Measurements from ENCODE around the gene POLR2L. TPM values are rescaled to one million over a fixed set of nuclear protein-coding genes. Genes with fewer than 3 reads are reported as not detected.

Gene POLR2L
- 673 TPM for total RNA-seq (2021; ENCODE audit: unreplicated experiment)
- 2,061 TPM for polyA plus RNA-seq (2012; ENCODE audit: insufficient read length)
- Bru-seq, nascent RNA, result percentile 95 among the genes with signal in this experiment
- BruChase-seq, experiment 1, labeled RNA remaining after a 2-hour chase, result percentile 90 among the genes with signal in this experiment
- BruChase-seq, experiment 2, labeled RNA remaining after a 6-hour chase, result percentile 94 among the genes with signal in this experiment
- long read RNA-seq, transcript POLR2L-201 (2 exons, 892 nt), result major isoform, 599 of 652 reads
- long read RNA-seq, partial matches to known transcripts, result 0 of 652 reads
- long read RNA-seq, other reads (novel, unspliced or antisense), result 53 of 652 reads

DNA sequence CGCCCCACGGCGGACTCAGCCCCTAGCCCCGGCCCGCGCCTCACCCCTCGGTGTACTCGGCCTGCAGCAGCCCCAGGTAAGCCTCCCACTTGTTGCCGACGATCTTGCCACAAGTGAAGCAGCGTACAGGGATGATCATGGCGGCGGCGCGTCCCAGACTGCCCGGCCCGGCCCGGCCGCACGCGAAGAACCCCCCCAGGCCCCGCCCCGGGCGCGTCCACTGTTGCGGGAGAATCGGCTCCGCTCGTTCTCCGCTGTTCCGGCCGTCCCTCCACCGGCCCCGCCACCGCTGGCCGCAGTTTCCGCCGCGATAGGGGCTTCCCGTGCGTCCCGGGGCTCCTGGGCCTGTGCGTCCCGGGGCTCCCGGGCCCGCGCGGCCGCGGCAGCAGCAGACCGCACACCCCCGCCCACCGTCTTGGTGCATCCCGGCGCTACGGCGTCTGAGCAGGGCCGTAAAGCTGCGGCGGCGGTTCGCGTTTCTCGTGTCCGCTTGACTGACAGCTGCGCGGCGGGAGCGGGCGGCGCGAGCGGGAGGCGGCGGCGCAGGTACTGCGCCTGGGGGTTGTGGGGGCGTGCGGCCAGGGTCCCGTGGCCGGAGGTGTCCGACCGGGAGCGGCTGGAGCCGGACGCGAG lies at the start of gene POLR2L, which contains the start of gene TSPAN4:
POLR2L (minus strand) TSS at position 160 of the 633 bp plus-strand sequence; CDS start at position 139, 21 bp downstream.
TSPAN4 (plus strand) TSS at position 483 of the 633 bp plus-strand sequence. CDS start 7,453 bp downstream, outside the sequence.
- TF ChIP-seq POLR2AphosphoS5 (IDR thresholded peaks at IDR 0.05; ENCODE audit: low read depth, low read length) (peak; percentile 99), SIN3A (IDR thresholded peaks at IDR 0.05; ENCODE audit: borderline replicate concordance, insufficient read depth, low read depth, low read length) (peak; percentile 95), TCF7L2 (IDR thresholded peaks at IDR 0.05; ENCODE audit: low read depth, low read length) (peak; percentile 72; the same call in 1 of the 2 replicates)
- TF ChIP-seq, protein P1, sequence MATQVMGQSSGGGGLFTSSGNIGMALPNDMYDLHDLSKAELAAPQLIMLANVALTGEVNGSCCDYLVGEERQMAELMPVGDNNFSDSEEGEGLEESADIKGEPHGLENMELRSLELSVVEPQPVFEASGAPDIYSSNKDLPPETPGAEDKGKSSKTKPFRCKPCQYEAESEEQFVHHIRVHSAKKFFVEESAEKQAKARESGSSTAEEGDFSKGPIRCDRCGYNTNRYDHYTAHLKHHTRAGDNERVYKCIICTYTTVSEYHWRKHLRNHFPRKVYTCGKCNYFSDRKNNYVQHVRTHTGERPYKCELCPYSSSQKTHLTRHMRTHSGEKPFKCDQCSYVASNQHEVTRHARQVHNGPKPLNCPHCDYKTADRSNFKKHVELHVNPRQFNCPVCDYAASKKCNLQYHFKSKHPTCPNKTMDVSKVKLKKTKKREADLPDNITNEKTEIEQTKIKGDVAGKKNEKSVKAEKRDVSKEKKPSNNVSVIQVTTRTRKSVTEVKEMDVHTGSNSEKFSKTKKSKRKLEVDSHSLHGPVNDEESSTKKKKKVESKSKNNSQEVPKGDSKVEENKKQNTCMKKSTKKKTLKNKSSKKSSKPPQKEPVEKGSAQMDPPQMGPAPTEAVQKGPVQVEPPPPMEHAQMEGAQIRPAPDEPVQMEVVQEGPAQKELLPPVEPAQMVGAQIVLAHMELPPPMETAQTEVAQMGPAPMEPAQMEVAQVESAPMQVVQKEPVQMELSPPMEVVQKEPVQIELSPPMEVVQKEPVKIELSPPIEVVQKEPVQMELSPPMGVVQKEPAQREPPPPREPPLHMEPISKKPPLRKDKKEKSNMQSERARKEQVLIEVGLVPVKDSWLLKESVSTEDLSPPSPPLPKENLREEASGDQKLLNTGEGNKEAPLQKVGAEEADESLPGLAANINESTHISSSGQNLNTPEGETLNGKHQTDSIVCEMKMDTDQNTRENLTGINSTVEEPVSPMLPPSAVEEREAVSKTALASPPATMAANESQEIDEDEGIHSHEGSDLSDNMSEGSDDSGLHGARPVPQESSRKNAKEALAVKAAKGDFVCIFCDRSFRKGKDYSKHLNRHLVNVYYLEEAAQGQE (IDR thresholded peaks at IDR 0.05; ENCODE audit: insufficient read depth in 1 of 2, low read depth in 2 of 2, low read length in 1 of 2), result no peak
- TF ChIP-seq, protein P2, sequence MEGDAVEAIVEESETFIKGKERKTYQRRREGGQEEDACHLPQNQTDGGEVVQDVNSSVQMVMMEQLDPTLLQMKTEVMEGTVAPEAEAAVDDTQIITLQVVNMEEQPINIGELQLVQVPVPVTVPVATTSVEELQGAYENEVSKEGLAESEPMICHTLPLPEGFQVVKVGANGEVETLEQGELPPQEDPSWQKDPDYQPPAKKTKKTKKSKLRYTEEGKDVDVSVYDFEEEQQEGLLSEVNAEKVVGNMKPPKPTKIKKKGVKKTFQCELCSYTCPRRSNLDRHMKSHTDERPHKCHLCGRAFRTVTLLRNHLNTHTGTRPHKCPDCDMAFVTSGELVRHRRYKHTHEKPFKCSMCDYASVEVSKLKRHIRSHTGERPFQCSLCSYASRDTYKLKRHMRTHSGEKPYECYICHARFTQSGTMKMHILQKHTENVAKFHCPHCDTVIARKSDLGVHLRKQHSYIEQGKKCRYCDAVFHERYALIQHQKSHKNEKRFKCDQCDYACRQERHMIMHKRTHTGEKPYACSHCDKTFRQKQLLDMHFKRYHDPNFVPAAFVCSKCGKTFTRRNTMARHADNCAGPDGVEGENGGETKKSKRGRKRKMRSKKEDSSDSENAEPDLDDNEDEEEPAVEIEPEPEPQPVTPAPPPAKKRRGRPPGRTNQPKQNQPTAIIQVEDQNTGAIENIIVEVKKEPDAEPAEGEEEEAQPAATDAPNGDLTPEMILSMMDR (IDR thresholded peaks at IDR 0.05), result no peak
- POLR2A ChIA-PET, result interaction anchor here (0.7 kb wide), 1 partner anchor 208 kb away, joined by 3 read pairs; no protein-coding TSS in a partner anchor
- intact Hi-C loops (cut with micrococcal nuclease; ENCODE audit: unreplicated experiment), result no loop called here
- ATAC-seq (peak; percentile 16), DNase-seq (ENCODE audit: low read depth, low spot score) (no peak)
- Histone ChIP-seq H3K27me3 (ENCODE audit: control insufficient read depth, insufficient read depth, low read length) (no peaks in the 10 kb centered on the region), H3K9me3 (ENCODE audit: control insufficient read depth, insufficient read depth, low read depth, low read length) (no peaks in the 10 kb centered on the region), H3K4me1 (ENCODE audit: control insufficient read depth, insufficient read depth, low read length) (peaks cover 71% of the 10 kb centered on the region), H3K4me3 (ENCODE audit: low read depth in 2 of 2, low read length in 2 of 2) (peak within 1 kb of the TSS; percentile 85 to 96), H3K36me3 (ENCODE audit: control insufficient read depth, insufficient read depth, low read length) (no peaks in the 10 kb centered on the region; the same call in 1 of the 2 replicates), H3K27ac (ENCODE audit: low read length) (peak within 1 kb of the TSS; percentile 97)
- no TSS peak for BruUV-seq (replicated peaks)
- CTCF ChIA-PET, result no interaction called here
- in situ Hi-C loops (cut with HindIII; ENCODE audit: low pct_unique_long_range_greater_than_20kb, low sequenced_read_pairs), result no loop called here

DNA sequence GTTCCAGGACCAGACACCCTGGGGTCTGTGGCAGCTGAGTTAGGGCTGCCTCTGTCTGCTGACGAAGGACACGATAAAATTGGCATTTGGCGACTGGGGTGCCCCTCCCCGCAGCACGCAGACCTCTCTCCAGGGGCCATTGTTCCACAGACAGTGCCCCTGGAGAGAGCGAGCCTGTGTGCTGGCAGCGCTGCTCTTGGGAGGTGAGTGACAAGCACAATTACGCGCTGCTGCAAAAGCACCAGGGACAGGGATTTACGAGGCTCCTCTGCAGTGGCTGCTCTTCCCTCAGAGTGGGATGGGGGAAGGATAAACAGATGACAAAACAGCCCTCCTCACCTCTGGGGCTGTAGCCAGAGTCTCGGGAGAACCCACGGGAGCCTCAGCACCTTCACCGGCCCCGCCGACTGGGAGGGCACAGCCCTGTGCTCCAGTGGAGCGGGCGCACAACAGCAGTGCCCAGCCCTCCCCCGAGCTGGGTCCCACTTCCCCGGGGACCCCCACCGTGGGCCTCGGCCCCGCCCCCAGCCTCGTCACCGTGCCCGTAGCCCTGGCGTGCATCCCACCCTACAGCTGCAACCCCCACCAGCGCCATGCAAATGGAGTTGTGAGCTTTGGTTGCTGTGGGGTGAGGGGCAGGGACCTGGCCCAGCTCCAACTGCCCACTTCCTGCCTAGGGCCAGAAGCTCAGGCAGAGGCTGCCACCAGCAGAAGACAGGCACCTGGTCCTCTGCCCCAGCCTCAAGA lies 48.6 kb upstream of the POLR2L start:
- ChIA-PET CTCF (no interaction called here), POLR2A (interaction anchor here (0.9 kb wide), 1 partner anchor 209 kb away, joined by 4 read pairs; no protein-coding TSS in a partner anchor)
- TF ChIP-seq, protein P2 (IDR thresholded peaks at IDR 0.05), result no peak
- TF ChIP-seq, protein P1 (IDR thresholded peaks at IDR 0.05; ENCODE audit: insufficient read depth in 1 of 2, low read depth in 2 of 2, low read length in 1 of 2), result no peak
- TF ChIP-seq POLR2AphosphoS5 (IDR thresholded peaks at IDR 0.05; ENCODE audit: low read depth, low read length) (no peak), TCF7L2 (IDR thresholded peaks at IDR 0.05; ENCODE audit: low read depth, low read length) (no peak), SIN3A (IDR thresholded peaks at IDR 0.05; ENCODE audit: borderline replicate concordance, insufficient read depth, low read depth, low read length) (no peak)
- BruUV-seq (replicated peaks), result no TSS peak
- Histone ChIP-seq H3K9me3 (ENCODE audit: control insufficient read depth, insufficient read depth, low read depth, low read length) (no peaks in the 10 kb centered on the region), H3K27me3 (ENCODE audit: control insufficient read depth, insufficient read depth, low read length) (no peaks in the 10 kb centered on the region), H3K4me3 (ENCODE audit: low read depth in 2 of 2, low read length in 2 of 2) (no peak overlapping the region), H3K4me1 (ENCODE audit: control insufficient read depth, insufficient read depth, low read length) (peaks cover 19% of the 10 kb centered on the region), H3K36me3 (ENCODE audit: control insufficient read depth, insufficient read depth, low read length) (no peaks in the 10 kb centered on the region), H3K27ac (ENCODE audit: low read length) (no peak overlapping the region)
- DNase-seq (ENCODE audit: low read depth, low spot score) (no peak), ATAC-seq (no peak)
- in situ Hi-C loops (cut with HindIII; ENCODE audit: low pct_unique_long_range_greater_than_20kb, low sequenced_read_pairs), result no loop called here
- intact Hi-C loops (cut with micrococcal nuclease; ENCODE audit: unreplicated experiment), result no loop called here
